Hematopoietic multipotent progenitor cell treated with erythropoietin and hydrocortisone succinate and interleukin-3 and kit ligand, for 6 days (in vitro differentiated cells): ENCODE results near the gene TAP1.

Experiments
- DNase-seq: peaks from one replicate; pipeline ENCODE4 v3.0.0-alpha.2; 2015

Gene TAP1

DNA sequence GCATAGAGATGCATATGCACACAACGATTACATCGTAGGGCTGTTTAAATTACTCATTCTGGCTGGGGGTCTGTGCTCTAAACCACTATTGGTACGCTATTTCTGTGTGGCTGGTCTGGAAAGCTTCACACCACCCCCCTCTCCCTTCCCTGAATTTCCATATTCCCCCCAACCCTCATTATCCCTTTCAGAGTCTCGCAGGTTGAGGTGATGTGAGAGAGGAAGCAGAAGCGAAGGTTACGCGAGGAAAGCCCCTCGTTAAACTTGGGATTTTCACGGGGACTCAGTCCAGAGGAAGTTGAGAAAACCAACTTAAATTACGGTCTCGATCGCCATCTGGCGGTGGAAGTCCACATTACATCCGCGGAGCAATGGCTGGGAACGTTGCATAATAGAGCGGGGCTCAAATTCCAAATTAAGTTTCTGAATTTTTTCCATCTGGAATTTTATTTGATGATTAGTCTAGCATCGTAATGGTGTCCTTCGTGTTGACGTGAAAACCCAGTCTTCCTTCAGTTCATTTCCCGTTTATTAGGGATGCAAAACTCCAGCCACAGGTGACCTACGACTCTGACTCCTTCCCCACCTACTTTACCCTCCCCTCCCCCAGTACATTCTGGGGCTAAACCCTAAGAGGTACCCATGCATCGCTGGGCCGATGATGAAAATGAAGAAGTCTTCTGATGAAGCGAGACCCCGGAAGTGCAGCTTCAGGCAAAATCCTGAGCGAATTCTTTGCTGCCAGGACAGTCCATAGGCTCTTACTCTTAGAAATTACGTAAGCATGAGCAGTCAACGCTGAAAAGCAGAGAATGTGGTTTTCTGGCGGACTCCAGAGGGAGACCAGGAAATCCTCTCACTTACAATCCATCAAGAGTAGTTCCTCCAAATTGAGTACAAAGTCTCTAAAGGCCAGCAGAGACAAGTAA is 56.4 kb downstream of the TAP1 start:
- peak; percentile 78 for DNase-seq
